Activated T-helper 2 cell treated with anti-CD3 and anti-CD28 coated beads, Interferon-gamma antibody, Interleukin-2, Interleukin-4, amounts not matched to agents 10 μg/mL and 5 μg/mL and 100 μg/mL, durations not matched to agents 14 hours and 24 hours and 36 hours (primary cell): Measurements from ENCODE around the gene OR10H4. TPM values are rescaled to one million over a fixed set of nuclear protein-coding genes. Genes with fewer than 3 reads are reported as not detected.

Source experiments
- DNase-seq: peaks from one replicate; pipeline ENCODE4 v3.0.0; 2021; ENCODE audit warnings: low spot score
- H3K27ac Mint-ChIP-seq: one replicate; pipeline ENCODE4 v1.8.0; 2021; ENCODE audit warnings: mixed read lengths
- H3K27me3 Mint-ChIP-seq: one replicate; pipeline ENCODE4 v1.8.0; 2021; ENCODE audit warnings: low read depth, mixed read lengths
- H3K36me3 Mint-ChIP-seq: one replicate; pipeline ENCODE4 v1.8.0; 2021; ENCODE audit warnings: low read depth, mixed read lengths
- H3K4me1 Mint-ChIP-seq: one replicate; pipeline ENCODE4 v1.8.0; 2021; ENCODE audit warnings: low read depth, mixed read lengths
- H3K4me3 Mint-ChIP-seq: one replicate; pipeline ENCODE4 v1.8.0; 2021; ENCODE audit warnings: low read depth, mild to moderate bottlenecking, moderate library complexity, mixed read lengths
- H3K9me3 Mint-ChIP-seq: one replicate; pipeline ENCODE4 v1.8.0; 2021; ENCODE audit warnings: mixed read lengths
- intact Hi-C: fragments of 100-400 bp; cut with micrococcal nuclease; formaldehyde crosslinking; loops from one replicate; pipeline ENCODE4 v1.15.1; 2023
- total RNA-seq: library from RNA; stranded (reverse); gene quantifications from 2 replicates; pipeline ENCODE4 v1.2.3, GENCODE V29; 2022

Gene OR10H4
- total RNA-seq, 1 donor from 2014 or later: not detected

DNA sequence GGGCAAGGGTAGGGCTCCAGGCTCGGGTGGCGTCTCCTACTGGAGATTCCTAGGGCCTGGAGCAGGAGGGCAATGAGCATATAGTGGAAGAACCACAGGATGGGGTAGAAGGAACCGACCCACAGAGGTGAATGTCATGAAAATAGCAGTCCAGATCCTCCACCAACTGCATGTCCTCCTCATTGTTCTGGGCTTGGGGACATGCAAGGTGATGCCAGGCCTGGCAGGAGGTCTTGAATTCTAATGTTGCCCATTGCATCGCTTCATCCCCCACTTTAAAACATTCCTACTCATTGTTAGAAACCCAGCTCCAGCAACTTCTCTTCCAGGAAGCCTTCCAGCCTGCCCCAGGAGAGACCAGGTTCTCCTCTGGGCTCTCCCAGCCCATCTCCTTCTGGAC lies 49.4 kb downstream of the OR10H4 start:
- H3K27ac Mint-ChIP-seq: no peak overlapping the region
- DNase-seq: no peak
- H3K36me3 Mint-ChIP-seq: no peaks in the 10 kb centered on the region
- H3K4me1 Mint-ChIP-seq: peaks cover 28% of the 10 kb centered on the region
- intact Hi-C loops: no loop called here
- H3K27me3 Mint-ChIP-seq: no peaks in the 10 kb centered on the region
- H3K4me3 Mint-ChIP-seq: no peak overlapping the region
- H3K9me3 Mint-ChIP-seq: no peaks in the 10 kb centered on the region

Other genes starting within 250 kb of the OR10H4 start
- not detected in 2 replicates for gene OR10H2, start 221.0 kb upstream of the OR10H4 start, total RNA-seq
- not detected in 2 replicates for gene OR10H3, start 211.0 kb upstream of the OR10H4 start, total RNA-seq
- not detected in 2 replicates for gene OR10H5, start 161.3 kb upstream of the OR10H4 start, total RNA-seq
- gene OR10H1, start 133.3 kb upstream of the OR10H4 start, total RNA-seq: 0.05 TPM in 1 of 2 replicates, not detected in the other
- gene CYP4F2, start 50.9 kb upstream of the OR10H4 start, total RNA-seq: not detected in 2 replicates
- gene CYP4F11, start 14.5 kb upstream of the OR10H4 start, total RNA-seq: not detected in 2 replicates
- gene TPM4, start 127.5 kb downstream of the OR10H4 start, total RNA-seq: 507 and 520 TPM in 2 replicates
- 256 and 261 TPM in 2 replicates for gene RAB8A, start 162.9 kb downstream of the OR10H4 start, total RNA-seq
- gene HSH2D, start 194.7 kb downstream of the OR10H4 start, total RNA-seq: 42.3 and 43.5 TPM in 2 replicates
- not detected in 2 replicates for gene CIB3, start 224.5 kb downstream of the OR10H4 start, total RNA-seq
- 65.6 and 68.6 TPM in 2 replicates for gene FAM32A, start 236.4 kb downstream of the OR10H4 start, total RNA-seq
- gene AP1M1, start 248.9 kb downstream of the OR10H4 start, total RNA-seq: 106 and 120 TPM in 2 replicates